Thyroid gland (tissue), 4 donors: ENCODE measurements around the gene AP1S1. TPM values are rescaled to one million over a fixed set of nuclear protein-coding genes. Genes with fewer than 3 reads are reported as not detected.
"Not testable (repeated sequence)": the region's sequence is repeated elsewhere in the genome, so short reads cannot be mapped to it uniquely, and the experiment has no call there.

Source experiments
- DNase-seq, 2 donors: peaks; one replicate each; pipeline ENCODE4 v3.0.0-alpha.2; 2019
- H3K27ac ChIP-seq, 3 donors: fragments of 200-600 bp; sonication (generic); 1 replicate in 2 of 3; 2 replicates in 1 of 3; pipeline ENCODE4 v1.5.1; 2016 to 2019; ENCODE audit warnings: mild to moderate bottlenecking in 1 of 3, moderate library complexity in 1 of 3
- H3K27me3 ChIP-seq: fragments of 200-600 bp; sonication (generic); one replicate; pipeline ENCODE4 v1.5.1; 2019
- H3K36me3 ChIP-seq, 2 donors: fragments of 200-600 bp; sonication (generic); one replicate each; pipeline ENCODE4 v1.5.1; 2016 to 2019
- H3K4me1 ChIP-seq, 2 donors: fragments of 200-600 bp; sonication (generic); one replicate each; pipeline ENCODE4 v1.5.1; 2017 to 2019
- H3K4me3 ChIP-seq, 3 donors: fragments of 200-600 bp; sonication (generic); replicated peaks in 1 of 3; 1 replicate in 2 of 3; 2 replicates in 1 of 3; pipeline ENCODE4 v1.5.1; 2016; ENCODE audit warnings: mild to moderate bottlenecking in 1 of 3
- H3K9me3 ChIP-seq: fragments of 200-600 bp; sonication (generic); one replicate; pipeline ENCODE4 v1.5.1; 2017
- CTCF ChIP-seq, 6 experiments: fragments of 200-600 bp in 3 of 6; fragments of 450-650 bp in 3 of 6; sonication (generic) in 3 of 6; IDR thresholded peaks; one replicate each; pipeline ENCODE4 v1.5.1; 2016 to 2019; ENCODE audit warnings: antibody characterized with exemption in 6 of 6, mild to moderate bottlenecking in 2 of 6, inconsistent platforms in 1 of 6, moderate library complexity in 1 of 6
- POLR2A ChIP-seq, 2 donors: fragments of 450-650 bp; IDR thresholded peaks; one replicate each; pipeline ENCODE4 v1.6.1; 2017; ENCODE audit warnings: antibody characterized with exemption in 2 of 2, mild to moderate bottlenecking in 2 of 2, moderate library complexity in 1 of 2
- WGBS, 2 donors: methylation state at CpG; one replicate each; pipeline ENCODE4 v1.1.5; 2017; 5-methylcytosine and 5-hydroxymethylcytosine counted together
- intact Hi-C: fragments of 100-400 bp; cut with DNase I; formaldehyde crosslinking; loops from one replicate; pipeline ENCODE4 v1.15.1; 2023
- total RNA-seq, 4 donors: library from RNA; depleted of rRNA; stranded (reverse); fragments of >200 nt; gene quantifications; one replicate each; pipeline ENCODE4 v1.2.3, GENCODE V29; 2016

The AP1S1 gene
- total RNA-seq, 4 donors from 2014 or later, result 29.0 to 59.6 (median 41.3) TPM

GRCh38 chr7:101108961-101109360, 45.3 kb upstream of the AP1S1 start:
- TF ChIP-seq CTCF (IDR thresholded peaks at IDR 0.05) (no peak), POLR2A (IDR thresholded peaks at IDR 0.05) (no peak)
- Histone ChIP-seq H3K27ac (peak overlapping the region in 1 of 3 donors; percentile 28), H3K4me3 (no peak overlapping the region), H3K36me3 (no peaks in the 10 kb centered on the region), H3K9me3 (no peaks in the 10 kb centered on the region), H3K4me1 (peaks cover 0 to 21% of the 10 kb centered on the region in 2 donors), H3K27me3 (no peaks in the 10 kb centered on the region)
- WGBS, 2 donors, result 79 to 91% methylated on average over 4 to 5 of the region's 7 CpGs
- DNase-seq, result no peak
- intact Hi-C loops, result no loop called here

GRCh38 chr7:101109368-101109767, 44.9 kb upstream of the AP1S1 start:
- 74 to 83% methylated on average over 6 of the region's 6 CpGs for WGBS, 2 donors
- no peak for TF ChIP-seq CTCF (IDR thresholded peaks at IDR 0.05)
- no peak for TF ChIP-seq POLR2A (IDR thresholded peaks at IDR 0.05)
- Histone ChIP-seq H3K4me3 (no peak overlapping the region), H3K4me1 (peaks cover 0 to 17% of the 10 kb centered on the region in 2 donors), H3K9me3 (no peaks in the 10 kb centered on the region), H3K27ac (no peak overlapping the region), H3K27me3 (no peaks in the 10 kb centered on the region), H3K36me3 (no peaks in the 10 kb centered on the region)
- no peak for DNase-seq
- intact Hi-C loops, result no loop called here

GRCh38 chr7:101111261-101111660, 43.0 kb upstream of the AP1S1 start:
- no peak for TF ChIP-seq POLR2A (IDR thresholded peaks at IDR 0.05)
- no peak for TF ChIP-seq CTCF (IDR thresholded peaks at IDR 0.05)
- H3K36me3 ChIP-seq, result no peaks in the 10 kb centered on the region
- WGBS, 2 donors, result 86 to 88% methylated on average over 5 of the region's 5 CpGs
- H3K4me1 ChIP-seq, result peaks cover 0 to 17% of the 10 kb centered on the region in 2 donors
- no peaks in the 10 kb centered on the region for H3K27me3 ChIP-seq
- intact Hi-C loops, result no loop called here
- no peak overlapping the region for H3K4me3 ChIP-seq
- H3K27ac ChIP-seq, result peak overlapping the region; percentile 39 to 86 (median 56)
- H3K9me3 ChIP-seq, result no peaks in the 10 kb centered on the region
- DNase-seq, result no peak

GRCh38 chr7:101112233-101112632, 42.0 kb upstream of the AP1S1 start:
- Histone ChIP-seq H3K4me1 (peaks cover 0 to 17% of the 10 kb centered on the region in 2 donors), H3K27ac (peak overlapping the region; percentile 39 to 86 (median 56)), H3K4me3 (no peak overlapping the region), H3K27me3 (no peaks in the 10 kb centered on the region), H3K36me3 (no peaks in the 10 kb centered on the region), H3K9me3 (no peaks in the 10 kb centered on the region)
- 60 to 63% methylated on average over 11 of the region's 11 CpGs for WGBS, 2 donors
- TF ChIP-seq POLR2A (IDR thresholded peaks at IDR 0.05) (no peak), CTCF (IDR thresholded peaks at IDR 0.05) (no peak)
- intact Hi-C loops, result no loop called here
- DNase-seq, result peak in 1 of 2 donors; percentile 16

- DNase-seq, H3K36me3 ChIP-seq, intact Hi-C loops, H3K4me3 ChIP-seq, H3K9me3 ChIP-seq, H3K27me3 ChIP-seq: not testable (repeated sequence)
- 95 to 96% methylated on average over 7 of the region's 7 CpGs for WGBS, 2 donors
- Histone ChIP-seq H3K27ac (peak overlapping the region in 1 of 3 donors; percentile 32), H3K4me1 (peaks cover 0 to 17% of the 10 kb centered on the region in 2 donors)
Observed at GRCh38 chr7:101113140-101113539, 41.1 kb upstream of the AP1S1 start.

- Histone ChIP-seq H3K27me3 (no peaks in the 10 kb centered on the region), H3K36me3 (no peaks in the 10 kb centered on the region), H3K4me3 (no peak overlapping the region), H3K4me1 (peaks cover 0 to 10% of the 10 kb centered on the region in 2 donors), H3K9me3 (no peaks in the 10 kb centered on the region), H3K27ac (no peak overlapping the region)
- TF ChIP-seq CTCF (IDR thresholded peaks at IDR 0.05) (no peak), POLR2A (IDR thresholded peaks at IDR 0.05) (no peak)
- no peak for DNase-seq
- intact Hi-C loops, result no loop called here
- WGBS, 2 donors, result 66 to 74% methylated on average over 11 of the region's 11 CpGs
Observed at GRCh38 chr7:101113836-101114235, 40.4 kb upstream of the AP1S1 start.
